GM23248 (cell line): ENCODE data around the gene RNASE4. TPM values are rescaled to one million over a fixed set of nuclear protein-coding genes. Genes with fewer than 3 reads are reported as not detected.
A peak's percentile ranks its signal among the peaks of the same experiment; 100 is the strongest.

Experiments used
- DNase-seq: peaks from one replicate; pipeline ENCODE4 v3.0.0-alpha.2; 2015
- H2AFZ ChIP-seq: fragments of 200-600 bp; sonication (generic); 2 replicates; pipeline ENCODE4 v1.6.1; 2016; ENCODE audit warnings: antibody characterized with exemption
- H3F3A ChIP-seq: fragments of 200-600 bp; sonication (generic); 2 replicates; pipeline ENCODE4 v1.6.1; 2016; ENCODE audit warnings: mild to moderate bottlenecking, antibody characterized with exemption, mixed run types; ENCODE audit not compliant: insufficient read depth
- H3K27ac ChIP-seq: fragments of 200-600 bp; sonication (generic); 2 replicates; pipeline ENCODE4 v1.5.1; 2016; ENCODE audit warnings: mild to moderate bottlenecking
- H3K27me3 ChIP-seq: fragments of 200-600 bp; sonication (generic); replicated peaks from 2 replicates; pipeline ENCODE4 v1.6.1; 2016; ENCODE audit warnings: mild to moderate bottlenecking; ENCODE audit not compliant: insufficient read depth
- H3K36me3 ChIP-seq: fragments of 200-600 bp; sonication (generic); 2 replicates; pipeline ENCODE4 v1.6.1; 2016; ENCODE audit warnings: low read depth, mild to moderate bottlenecking
- H3K4me1 ChIP-seq: fragments of 200-600 bp; sonication (generic); 2 replicates; pipeline ENCODE4 v1.6.1; 2016; ENCODE audit warnings: mild to moderate bottlenecking; ENCODE audit not compliant: insufficient read depth
- H3K4me2 ChIP-seq: fragments of 200-600 bp; sonication (generic); one replicate; pipeline ENCODE4 v1.6.1; 2016; ENCODE audit warnings: mild to moderate bottlenecking; ENCODE audit not compliant: unreplicated experiment
- H3K4me3 ChIP-seq: fragments of 200-600 bp; sonication (generic); 2 replicates; pipeline ENCODE4 v1.5.1; 2016; ENCODE audit warnings: mild to moderate bottlenecking
- H3K79me2 ChIP-seq: fragments of 200-600 bp; sonication (generic); 2 replicates; pipeline ENCODE4 v1.6.1; 2016; ENCODE audit warnings: mild to moderate bottlenecking; ENCODE audit not compliant: insufficient read depth
- H3K9ac ChIP-seq: fragments of 200-600 bp; sonication (generic); 2 replicates; pipeline ENCODE4 v1.6.1; 2016; ENCODE audit warnings: mild to moderate bottlenecking
- H3K9me2 ChIP-seq: fragments of 200-600 bp; sonication (generic); 2 replicates; pipeline ENCODE4 v1.6.1; 2016; ENCODE audit warnings: mixed run types, mild to moderate bottlenecking, moderate library complexity; ENCODE audit not compliant: insufficient read depth
- H3K9me3 ChIP-seq: fragments of 200-600 bp; sonication (generic); one replicate; pipeline ENCODE4 v1.6.1; 2017; ENCODE audit warnings: low read depth
- H4K20me1 ChIP-seq: fragments of 200-600 bp; sonication (generic); 2 replicates; pipeline ENCODE4 v1.6.0; 2016; ENCODE audit not compliant: insufficient read depth
- EZH2 ChIP-seq: fragments of 200-600 bp; sonication (generic); IDR thresholded peaks from 2 replicates; pipeline ENCODE4 v1.6.1; 2018; ENCODE audit warnings: antibody characterized with exemption, mild to moderate bottlenecking; ENCODE audit not compliant: insufficient read depth, poor library complexity, severe bottlenecking
- EZH2phosphoT487 ChIP-seq: fragments of 200-600 bp; sonication (generic); IDR thresholded peaks from 2 replicates; pipeline ENCODE4 v1.6.1; 2018; ENCODE audit warnings: antibody characterized with exemption, moderate library complexity, mild to moderate bottlenecking, low read depth; ENCODE audit not compliant: insufficient read depth
- WGBS, 2 experiments: methylation state at CpG; one replicate each; pipeline ENCODE4 v1.1.6; 2015 to 2017; ENCODE audit warnings: low lambda C conversion rate in 2 of 2, low coverage in 1 of 2; ENCODE audit errors: missing lambda C conversion rate in 2 of 2; 5-methylcytosine and 5-hydroxymethylcytosine counted together
- in situ Hi-C: fragments of 300-500 bp; cut with MboI; formaldehyde crosslinking; loops from 2 replicates; pipeline ENCODE4 v1.15.0; 2020
- polyA plus RNA-seq: library from polyadenylated mRNA; unstranded; fragments of >200 nt; fragmentation: Nextera tagmentation; extraction: Ambion mirVana; gene quantifications from 2 replicates; pipeline ENCODE4 v1.2.1, GENCODE V29; 2016
- total RNA-seq: library from RNA; depleted of rRNA; stranded (reverse); fragments of >200 nt; shearing (Covaris generic); gene quantifications from 2 replicates; pipeline ENCODE4 v1.2.3, GENCODE V29; 2014

Gene RNASE4
- total and polyA plus RNA-seq, 2 experiments from 2014 or later, result 35.9 to 37.9 TPM

- Histone ChIP-seq H3K9me3 (no peaks in the 10 kb centered on the region), H3K27me3 (no peaks in the 10 kb centered on the region), H3K4me3 (no peak overlapping the region), H3K9ac (no peak overlapping the region), H3K4me1 (peaks cover 12% of the 10 kb centered on the region; the same call in 1 of the 2 replicates), H2AFZ (peak overlapping the region; percentile 32; the same call in 1 of the 2 replicates), H3K36me3 (no peaks in the 10 kb centered on the region), H3K27ac (no peak overlapping the region), H4K20me1 (no peaks in the 10 kb centered on the region), H3K4me2 (no peak overlapping the region), H3K9me2 (no peaks in the 10 kb centered on the region), H3F3A (0 out of 2 replicates have a peak, but pooled peaks cover 4% of the 10 kb centered on the region), H3K79me2 (no peaks in the 10 kb centered on the region)
- TF ChIP-seq EZH2phosphoT487, result no peak
- TF ChIP-seq EZH2, result no peak
- in situ Hi-C loops, result no loop called here
- 85 to 88% methylated on average over 2 of the region's 2 CpGs for WGBS, 2 experiments
- no peak for DNase-seq
Observed at GRCh38 chr14:20707622-20708021, 23.3 kb downstream of the RNASE4 start.

GRCh38 chr14:20711261-20711660, 26.9 kb downstream of the RNASE4 start:
- Histone ChIP-seq H3K4me3 (no peak overlapping the region), H3K9me3 (no peaks in the 10 kb centered on the region), H3K9me2 (no peaks in the 10 kb centered on the region), H3K4me2 (no peak overlapping the region), H3K79me2 (no peaks in the 10 kb centered on the region), H3K27me3 (0 out of 2 replicates have a peak, but pooled peaks cover 9% of the 10 kb centered on the region), H3K36me3 (no peaks in the 10 kb centered on the region), H2AFZ (no peak overlapping the region), H3K4me1 (peaks cover 12% of the 10 kb centered on the region; the same call in 1 of the 2 replicates), H3K9ac (no peak overlapping the region), H3K27ac (no peak overlapping the region), H3F3A (0 out of 2 replicates have a peak, but pooled peaks cover 4% of the 10 kb centered on the region), H4K20me1 (no peaks in the 10 kb centered on the region)
- TF ChIP-seq EZH2 (no peak), EZH2phosphoT487 (no peak)
- 27 to 29% methylated on average over 4 of the region's 4 CpGs for WGBS, 2 experiments
- in situ Hi-C loops, result no loop called here
- DNase-seq, result no peak

- WGBS, 2 experiments, result 29 to 33% methylated on average over 4 of the region's 4 CpGs
Observed at GRCh38 chr14:20711685-20712084, 27.3 kb downstream of the RNASE4 start.

GRCh38 chr14:20712904-20713303, 28.5 kb downstream of the RNASE4 start:
- 0 to 2% methylated on average over 2 of the region's 2 CpGs for WGBS, 2 experiments
- Histone ChIP-seq H3K4me3 (no peak overlapping the region), H3K9ac (no peak overlapping the region), H3F3A (no peaks in the 10 kb centered on the region), H3K27ac (no peak overlapping the region), H2AFZ (no peak overlapping the region), H3K4me1 (no peaks in the 10 kb centered on the region), H3K9me2 (no peaks in the 10 kb centered on the region), H4K20me1 (no peaks in the 10 kb centered on the region), H3K4me2 (no peak overlapping the region), H3K79me2 (no peaks in the 10 kb centered on the region), H3K9me3 (no peaks in the 10 kb centered on the region), H3K36me3 (no peaks in the 10 kb centered on the region), H3K27me3 (0 out of 2 replicates have a peak, but pooled peaks cover 9% of the 10 kb centered on the region)
- in situ Hi-C loops, result no loop called here
- no peak for DNase-seq
- TF ChIP-seq EZH2phosphoT487 (no peak), EZH2 (no peak)

More at GRCh38 chr14:20711685-20712084, 27.3 kb downstream of the RNASE4 start:
- Histone ChIP-seq H3K4me1 (peaks cover 11% of the 10 kb centered on the region; the same call in 1 of the 2 replicates), H3K9me3 (no peaks in the 10 kb centered on the region), H3K4me2 (no peak overlapping the region), H3K9me2 (no peaks in the 10 kb centered on the region), H3F3A (0 out of 2 replicates have a peak, but pooled peaks cover 4% of the 10 kb centered on the region), H3K27me3 (0 out of 2 replicates have a peak, but pooled peaks cover 9% of the 10 kb centered on the region), H3K36me3 (no peaks in the 10 kb centered on the region), H3K9ac (no peak overlapping the region), H3K27ac (no peak overlapping the region), H4K20me1 (no peaks in the 10 kb centered on the region), H3K4me3 (no peak overlapping the region), H2AFZ (no peak overlapping the region), H3K79me2 (no peaks in the 10 kb centered on the region)
- in situ Hi-C loops, result no loop called here
- TF ChIP-seq EZH2 (no peak), EZH2phosphoT487 (no peak)
- DNase-seq, result no peak
